Hair follicular keratinocyte (primary cell): ENCODE data around the gene TOP2B. TPM values are rescaled to one million over a fixed set of nuclear protein-coding genes. Genes with fewer than 3 reads are reported as not detected.

Experiments used
- total RNA-seq: library from RNA; depleted of rRNA; stranded (reverse); fragments of >200 nt; gene quantifications from 2 replicates; pipeline ENCODE4 v1.2.3, GENCODE V29; 2015

Gene TOP2B
- 51.5 and 56.4 TPM in 2 replicates for total RNA-seq

GRCh38 chr3:25664812-25665314, at the start of gene TOP2B:
Gene TOP2B (minus strand): TSS chr3:25664907. CDS start chr3:25664297, 610 bp downstream.

Other genes starting within 250 kb of the TOP2B start
- gene RARB, start 236.6 kb downstream of the TOP2B start, total RNA-seq, result 0.42 TPM in 1 of 2 replicates, not detected in the other
- 19.1 and 23.7 TPM in 2 replicates for gene NGLY1, start 118.5 kb upstream of the TOP2B start, total RNA-seq
- 14.5 and 21.8 TPM in 2 replicates for gene OXSM, start 125.2 kb upstream of the TOP2B start, total RNA-seq